HG02938 (cell line): ENCODE results near the gene MCC.

ENCODE experiments used
- ATAC-seq: cut with Tn5 transposase; IDR thresholded peaks from one replicate; pipeline ENCODE4 v1.9.1; 2021; ENCODE audit warnings: mild to moderate bottlenecking, moderate library complexity; ENCODE audit not compliant: unreplicated experiment

MCC gene

DNA sequence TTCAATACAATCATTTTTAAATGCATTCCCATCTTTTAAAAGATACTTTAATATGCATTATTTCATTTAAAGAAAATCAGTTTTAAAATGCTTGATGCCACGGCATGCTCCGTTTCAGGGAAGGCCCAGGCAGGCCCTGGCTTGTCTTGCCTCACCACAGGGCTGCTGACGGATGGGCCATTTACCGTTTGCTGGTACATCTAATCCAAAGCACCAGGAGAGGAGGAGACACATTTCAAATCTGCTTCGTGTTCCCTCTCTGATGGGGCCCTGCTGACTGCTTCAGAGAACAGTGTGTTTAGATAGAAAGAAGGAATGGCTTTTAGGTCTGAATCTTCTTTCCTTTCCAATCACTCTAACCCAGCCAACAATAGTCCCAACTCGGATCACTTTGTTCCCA lies 326.4 kb downstream of the MCC start:
- ATAC-seq, result no peak

DNA sequence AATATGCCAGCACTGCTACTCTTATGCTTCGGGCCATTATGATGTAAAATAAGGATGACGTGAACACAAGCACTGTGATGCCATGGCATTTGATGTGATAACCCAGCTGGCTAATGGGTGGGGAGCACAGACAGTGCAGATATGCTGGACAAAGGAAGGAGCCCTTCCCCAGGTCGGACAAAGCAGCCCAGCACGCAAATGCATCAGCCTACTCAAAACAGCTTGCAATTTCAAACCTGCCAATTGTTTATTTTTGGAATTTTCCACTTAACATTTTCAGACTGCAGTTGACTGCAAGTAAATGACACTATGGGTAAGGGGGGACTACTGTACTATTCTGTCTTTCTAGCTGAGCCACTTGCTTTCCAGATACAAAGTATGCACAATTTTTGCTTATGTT lies 330.4 kb downstream of the MCC start:
- no peak for ATAC-seq

DNA sequence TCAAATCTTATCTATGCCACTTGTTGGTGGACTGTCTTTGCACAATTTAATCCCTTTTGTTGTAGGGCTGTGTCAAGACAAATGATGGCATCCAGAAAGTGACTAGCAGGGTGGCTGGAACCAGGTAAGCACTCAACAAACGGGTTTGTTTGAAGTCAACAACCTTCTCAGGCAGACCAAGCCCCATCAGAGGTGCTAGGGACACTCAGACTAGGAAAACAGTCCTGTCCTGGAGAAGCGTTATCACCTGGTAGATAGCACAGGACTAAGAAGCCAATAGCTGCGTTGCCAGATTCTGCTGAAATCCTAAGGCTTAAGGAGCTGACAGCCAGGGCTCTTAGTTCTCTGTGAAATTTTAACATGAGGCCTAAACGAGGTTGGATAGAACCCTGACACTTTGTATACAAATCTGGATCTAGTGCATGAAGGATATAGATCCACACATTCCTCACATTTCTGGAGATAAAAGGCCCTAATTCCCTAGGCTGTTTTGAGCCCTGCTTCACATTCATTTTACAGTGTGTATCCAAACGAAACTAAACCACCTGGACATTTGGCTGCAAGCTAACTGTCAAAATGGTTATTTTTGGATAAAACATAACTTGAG lies 331.9 kb downstream of the MCC start:
- ATAC-seq, result no peak

DNA sequence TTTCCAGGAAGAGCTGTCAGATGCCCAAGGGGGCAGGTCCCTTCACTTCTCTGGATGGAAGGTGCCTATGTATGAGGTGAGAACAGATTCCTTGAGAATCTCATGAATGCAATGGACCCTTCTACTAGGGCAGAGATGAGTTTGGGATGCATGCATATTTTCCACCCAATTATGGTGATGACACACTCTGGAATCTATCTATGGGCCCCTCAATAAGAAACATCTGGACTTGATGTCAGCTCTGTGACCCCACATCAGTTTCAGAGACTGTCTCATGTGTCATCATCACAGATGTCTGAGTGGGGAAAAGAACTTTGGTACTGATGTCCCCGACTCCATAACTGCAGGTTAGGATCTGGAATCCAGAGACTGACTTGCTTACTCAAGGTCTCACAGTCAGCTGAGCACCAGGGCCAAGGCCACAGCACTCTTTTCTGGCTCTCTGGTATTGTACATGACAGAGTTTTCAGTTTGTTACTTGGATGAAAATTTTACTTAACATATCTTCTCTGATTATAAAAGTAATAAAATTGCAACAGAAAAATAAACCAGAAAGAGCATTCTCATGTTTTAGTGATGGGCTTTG lies 334.6 kb downstream of the MCC start:
- ATAC-seq, result no peak

DNA sequence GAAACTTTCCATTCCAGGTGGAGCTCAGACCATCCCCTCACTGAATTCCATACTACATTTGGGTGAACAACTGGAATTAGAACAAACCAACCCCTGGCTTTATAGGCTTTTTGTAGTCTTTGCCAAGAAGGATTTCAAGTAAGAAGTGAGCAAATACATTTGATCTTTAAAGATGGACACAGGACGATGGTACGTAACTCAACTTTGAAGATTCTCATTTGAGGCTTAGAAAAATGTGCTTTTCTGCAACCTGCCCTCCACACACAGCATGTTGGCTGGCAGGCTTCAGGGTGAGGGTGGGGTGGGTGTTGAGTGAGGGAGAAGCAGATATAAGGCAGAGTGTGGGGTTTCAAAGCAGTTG lies 335.9 kb downstream of the MCC start:
- no peak for ATAC-seq

DNA sequence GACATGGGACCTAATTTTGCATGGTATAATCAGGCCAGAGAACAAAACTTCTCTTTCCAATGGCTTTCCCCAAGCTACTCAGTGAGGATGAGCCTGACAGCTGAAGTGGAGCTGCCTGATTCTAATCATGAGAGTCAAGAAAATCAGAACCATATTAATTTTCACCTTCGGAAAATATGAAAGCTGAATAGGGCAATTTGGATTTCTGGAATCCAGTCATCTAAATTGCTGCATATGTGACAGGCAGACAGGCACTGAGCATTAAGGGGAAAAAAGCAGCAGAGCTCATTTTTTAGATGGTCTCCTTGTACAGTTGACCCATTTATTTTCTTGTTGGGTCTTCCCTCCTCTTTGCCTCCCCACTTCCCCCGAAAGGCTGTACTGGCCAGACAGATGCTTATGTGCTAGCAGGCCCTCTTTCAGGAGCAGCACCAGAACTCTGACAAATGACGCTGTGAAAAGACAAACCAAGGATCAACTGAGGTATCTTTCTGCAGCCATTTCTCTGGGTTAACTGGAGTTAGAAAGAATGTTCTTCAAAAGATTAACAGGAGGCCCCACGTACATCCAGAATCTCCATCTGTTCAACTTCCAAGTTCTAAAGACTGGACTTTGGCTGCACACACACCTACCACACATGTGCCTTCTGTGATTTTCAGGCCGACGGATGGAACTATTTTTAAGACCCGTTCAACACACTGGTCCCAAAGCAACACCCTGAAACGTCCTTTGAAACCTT lies 336.4 kb downstream of the MCC start:
- no peak for ATAC-seq

DNA sequence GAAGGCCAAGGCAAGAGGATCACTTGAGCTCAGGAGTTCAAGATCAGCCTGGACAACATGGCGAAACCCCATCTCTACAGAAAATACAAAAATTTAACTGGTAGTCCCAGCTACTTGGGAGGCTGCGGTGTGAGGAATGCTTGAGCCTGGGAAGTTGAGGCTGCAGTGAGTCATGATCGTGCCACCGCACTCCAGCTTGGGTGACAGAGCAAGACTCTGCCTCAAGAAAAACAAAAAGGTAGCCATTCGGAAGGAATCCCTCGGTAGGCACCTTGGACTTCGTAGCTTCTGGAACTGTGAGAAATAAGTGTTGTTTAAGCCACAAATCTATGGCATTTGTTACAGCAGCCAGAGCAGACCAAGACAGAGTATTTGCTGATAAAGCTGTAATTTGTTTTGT lies 337.4 kb downstream of the MCC start:
- no peak for ATAC-seq

DNA sequence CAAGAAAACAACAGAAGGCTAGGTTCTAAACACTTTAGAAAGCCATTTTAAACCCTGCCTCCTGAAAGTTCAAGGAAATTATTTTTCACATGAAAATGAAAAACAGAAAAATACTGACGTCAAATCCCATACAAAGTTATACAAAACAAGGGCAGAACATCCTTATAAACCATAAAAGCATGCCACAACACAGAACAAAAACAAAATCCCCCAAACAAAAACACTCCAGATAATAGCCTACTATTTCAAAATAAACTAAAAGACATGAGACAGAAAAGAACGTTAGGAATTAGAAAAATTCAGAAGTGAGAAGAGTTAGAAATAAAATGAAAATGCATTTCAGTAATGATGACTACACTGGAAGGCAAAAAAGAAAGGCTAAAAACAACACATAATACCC lies 338.0 kb downstream of the MCC start:
- no peak for ATAC-seq

DNA sequence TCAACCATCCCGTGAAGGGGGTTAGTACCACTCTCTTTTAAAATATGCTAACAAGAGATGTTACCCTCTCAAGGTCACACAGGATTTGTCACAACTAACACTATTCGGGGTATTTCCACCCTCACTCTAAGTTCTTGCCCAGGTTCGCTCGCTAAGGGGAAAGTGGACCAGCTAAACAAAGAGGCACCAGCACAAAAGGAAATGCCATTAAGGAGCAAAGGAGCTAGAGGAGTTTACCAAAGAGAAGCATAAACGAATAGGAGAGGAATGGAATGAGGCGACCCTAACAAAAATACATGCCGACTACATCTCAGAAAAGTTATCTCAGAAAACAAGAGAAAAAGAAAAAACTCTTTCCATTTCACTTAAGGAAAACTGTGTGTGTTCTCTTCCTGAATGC lies 340.7 kb downstream of the MCC start:
- no peak for ATAC-seq

DNA sequence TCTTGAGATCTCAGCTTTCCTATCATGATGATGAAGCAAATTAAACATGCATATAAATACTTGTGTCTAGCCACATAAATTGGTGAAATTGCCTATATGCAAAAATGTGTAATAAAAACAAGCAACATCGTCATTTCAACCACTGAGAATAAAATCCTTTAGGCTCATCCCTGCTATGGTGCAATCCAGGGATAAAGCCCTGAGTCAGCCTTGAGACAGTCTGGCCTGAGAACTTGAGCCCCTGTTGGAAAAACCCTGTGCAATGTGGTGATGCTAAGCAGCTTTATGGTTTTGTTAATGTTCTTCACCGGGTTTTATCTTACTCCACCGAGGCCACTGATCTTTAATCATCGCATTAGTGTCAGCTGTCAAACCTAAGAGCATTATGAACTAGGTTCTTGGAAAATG lies 341.1 kb downstream of the MCC start:
- no peak for ATAC-seq

DNA sequence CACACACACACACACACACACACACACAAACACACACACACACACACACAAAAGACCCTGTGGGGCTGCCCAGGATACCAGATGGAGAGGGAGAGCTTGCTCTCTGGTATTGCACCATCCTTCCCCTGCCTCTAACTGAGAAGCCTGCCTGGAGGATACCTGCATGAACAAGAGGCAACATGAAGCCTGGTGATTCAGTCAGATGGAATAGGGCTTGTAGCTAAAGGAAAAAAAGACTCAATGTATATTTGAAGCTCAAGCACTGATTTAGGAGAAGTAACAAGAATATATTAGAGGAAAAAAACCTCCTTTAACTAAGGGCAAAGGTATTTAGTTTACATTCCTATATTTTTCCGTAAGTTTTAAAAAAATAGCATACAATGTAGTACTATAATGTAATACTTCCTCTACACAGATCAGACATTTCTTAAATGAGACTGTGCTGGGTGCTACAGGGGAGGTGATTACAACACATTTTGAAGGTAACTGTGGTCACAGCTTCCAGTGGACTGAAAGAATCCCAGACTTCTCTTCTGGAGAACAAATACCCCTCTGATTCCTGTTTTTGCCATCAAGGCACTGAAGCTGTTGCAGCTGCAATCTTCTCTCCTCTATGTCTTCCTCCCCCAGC lies 342.4 kb downstream of the MCC start:
- ATAC-seq, result no peak

DNA sequence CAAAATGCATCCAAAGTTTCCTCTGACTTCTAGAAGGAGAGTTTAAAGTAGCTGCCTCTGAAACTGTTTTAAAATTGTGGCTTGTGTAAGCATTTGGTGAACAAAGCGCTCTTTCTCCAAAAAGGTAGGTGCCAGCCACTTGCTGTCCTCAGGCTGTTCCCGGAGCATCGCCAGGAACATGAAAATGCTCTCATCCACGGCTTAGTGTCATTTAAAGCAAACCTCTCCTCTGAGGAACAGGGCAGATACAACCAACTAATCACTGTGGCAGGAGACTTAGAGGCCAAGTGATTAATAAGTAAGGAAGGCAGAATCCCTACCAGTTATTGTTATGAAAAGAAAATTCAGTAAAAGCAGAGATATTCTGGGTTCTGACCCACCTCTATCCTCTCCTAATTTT lies 346.1 kb downstream of the MCC start:
- ATAC-seq, result no peak

DNA sequence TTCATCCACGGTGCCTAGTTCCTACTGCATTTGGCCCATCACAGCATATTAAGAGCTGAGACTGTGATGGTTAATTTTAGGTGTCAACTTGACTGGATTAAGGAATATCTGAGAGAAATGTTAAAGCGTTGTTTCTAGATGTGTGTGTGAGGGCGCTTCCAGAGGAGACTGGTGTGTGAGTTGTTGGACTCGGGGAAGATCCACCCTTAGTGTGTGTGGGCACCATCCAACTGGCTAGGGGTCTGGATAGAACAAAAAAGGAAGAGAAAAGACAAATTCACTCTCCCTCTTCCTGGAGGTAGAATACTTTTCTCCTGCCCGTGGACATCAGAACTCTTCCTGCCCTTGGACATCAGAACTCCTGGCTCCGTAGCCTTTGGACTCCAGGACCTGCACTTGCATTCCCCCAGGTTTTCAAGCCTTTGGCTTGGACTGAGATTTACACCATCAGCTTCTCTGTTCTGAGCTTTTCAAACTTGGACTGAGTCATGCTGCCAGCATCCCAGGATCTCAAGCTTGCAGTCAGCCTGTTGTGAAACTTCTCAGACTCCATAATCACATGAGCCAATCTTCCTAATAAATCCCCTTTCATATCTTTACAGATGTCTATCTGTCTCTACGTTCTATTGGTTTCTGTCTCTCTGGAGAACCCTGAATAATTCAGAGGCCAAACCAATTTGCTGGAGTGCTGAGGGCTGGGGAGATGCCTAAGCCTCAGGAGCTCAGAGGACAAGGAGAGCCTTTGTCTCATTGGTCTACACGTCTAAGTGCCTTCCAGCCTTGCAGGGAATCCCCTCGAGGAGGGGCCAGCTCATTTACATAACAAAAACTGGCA lies 347.2 kb downstream of the MCC start:
- no peak for ATAC-seq

DNA sequence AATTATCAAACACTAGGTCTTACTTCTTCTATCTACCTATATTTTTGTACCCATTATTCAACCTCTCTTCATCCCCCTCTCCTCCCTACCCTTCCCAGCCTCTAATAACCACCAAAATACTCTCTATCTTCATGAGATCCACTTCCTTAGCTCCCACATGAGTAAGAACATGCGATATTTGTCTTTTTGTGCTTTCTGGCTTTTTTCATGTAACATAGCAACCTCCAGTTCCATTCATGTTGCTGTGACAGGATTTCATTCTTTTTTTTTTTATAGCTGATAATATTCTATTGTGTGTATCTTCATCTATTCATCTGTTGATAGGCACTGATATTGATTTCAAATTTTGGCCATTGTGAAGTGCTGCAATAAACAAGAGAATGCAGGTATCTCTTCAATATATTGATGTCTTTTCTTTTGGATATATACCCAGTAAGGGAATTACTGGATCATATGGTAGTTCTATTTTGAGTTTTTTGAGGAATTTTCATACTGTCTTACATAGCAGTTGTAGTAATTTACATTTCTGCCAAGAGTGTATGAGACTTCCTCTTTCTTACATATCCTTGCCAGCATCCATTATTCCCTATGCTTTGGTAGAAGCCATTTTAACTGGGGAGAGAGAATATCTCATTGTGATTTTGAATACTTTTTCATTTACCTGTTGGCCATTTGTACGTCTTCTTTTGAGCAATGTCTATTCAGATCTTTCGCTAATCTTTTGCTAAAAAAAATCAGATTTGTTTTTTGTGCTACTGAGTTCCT lies 354.9 kb downstream of the MCC start:
- no peak for ATAC-seq

DNA sequence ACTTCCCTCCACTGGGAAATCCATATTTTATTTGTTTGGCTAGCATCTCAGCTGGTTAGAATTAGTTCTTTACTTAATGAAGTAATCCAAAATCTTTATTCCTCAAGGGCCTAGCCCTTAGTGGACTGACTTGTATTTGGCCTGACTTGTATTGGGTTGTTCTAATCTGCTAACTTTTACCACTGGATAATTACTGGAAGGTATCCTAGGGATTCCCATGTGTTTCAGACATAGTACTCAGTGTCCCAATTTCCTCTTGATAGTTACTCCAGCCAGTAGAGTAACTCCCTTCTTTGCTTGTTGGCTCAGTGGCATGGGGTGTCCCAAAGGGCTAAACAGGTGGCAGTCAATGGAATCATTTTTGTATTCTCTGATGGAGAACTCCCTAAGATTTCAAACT lies 355.7 kb downstream of the MCC start:
- no peak for ATAC-seq

DNA sequence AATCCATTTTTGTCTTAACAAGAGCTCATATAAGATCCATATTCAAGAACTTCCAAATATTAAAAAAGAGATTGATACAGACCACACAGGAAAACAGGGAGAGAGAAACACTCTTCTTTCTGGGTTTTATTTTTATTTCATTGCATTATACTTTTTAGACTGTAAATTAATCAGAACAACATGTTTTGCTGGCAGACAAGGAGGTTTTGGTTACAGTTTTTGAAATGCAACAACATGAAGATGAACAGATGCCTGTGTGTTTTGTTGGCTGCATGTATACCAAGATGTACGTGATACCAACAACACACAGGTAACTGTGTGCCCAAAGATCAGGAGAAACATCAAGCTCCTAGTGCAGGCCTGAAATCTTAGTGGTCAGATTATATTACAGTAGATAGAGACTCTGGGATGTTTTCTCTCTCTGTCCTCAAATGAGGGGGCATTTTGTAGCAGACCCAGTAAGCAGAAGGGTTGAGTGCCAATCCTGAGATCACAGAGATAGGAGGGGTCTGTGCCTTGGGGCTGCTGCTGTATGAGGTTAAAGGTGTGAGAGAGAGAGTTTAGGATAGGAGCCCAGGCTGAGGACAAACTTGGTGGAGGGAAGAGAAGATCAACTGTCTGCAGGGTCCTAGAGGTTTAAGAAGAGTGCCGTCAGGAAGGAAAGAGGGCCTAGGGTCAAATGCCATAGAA lies 359.5 kb downstream of the MCC start:
- ATAC-seq, result no peak

DNA sequence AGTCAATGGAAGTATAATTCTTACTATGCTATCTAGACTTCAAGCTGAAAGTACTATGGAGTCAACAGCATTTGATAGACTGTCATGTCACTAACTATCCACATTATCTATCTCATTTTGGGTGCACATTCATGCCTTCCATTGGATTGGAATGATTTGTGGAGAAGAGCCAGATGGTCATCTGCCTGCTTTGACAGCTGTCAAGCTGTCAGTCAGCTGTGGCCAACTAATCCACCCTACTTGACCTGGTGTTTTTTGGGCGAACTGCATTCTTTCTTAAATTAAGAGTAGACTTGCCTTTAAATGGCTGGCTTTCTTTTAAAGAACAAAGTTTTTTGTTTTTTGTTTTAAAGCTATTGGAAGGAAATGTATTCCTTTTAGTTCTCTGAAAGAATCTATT lies 360.2 kb downstream of the MCC start:
- ATAC-seq, result no peak

DNA sequence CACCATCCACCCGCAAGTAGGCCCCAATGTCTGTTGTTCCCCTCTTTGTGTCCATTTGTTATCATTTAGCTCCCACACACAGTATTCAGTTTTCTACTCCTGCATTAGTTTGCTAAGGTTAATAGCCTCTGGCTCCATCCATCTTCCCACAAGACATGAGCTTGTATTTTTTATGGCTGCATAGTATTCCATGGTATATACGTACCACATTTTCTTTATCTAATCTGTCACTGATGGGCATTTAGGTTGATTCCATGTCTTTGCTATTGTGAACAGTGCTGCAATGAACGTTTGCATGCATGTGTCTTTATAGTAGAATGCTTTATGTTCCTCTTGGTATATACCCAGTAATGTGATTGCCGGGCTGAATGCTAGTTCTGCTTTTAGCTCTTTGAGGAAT lies 361.2 kb downstream of the MCC start:
- ATAC-seq, result no peak

DNA sequence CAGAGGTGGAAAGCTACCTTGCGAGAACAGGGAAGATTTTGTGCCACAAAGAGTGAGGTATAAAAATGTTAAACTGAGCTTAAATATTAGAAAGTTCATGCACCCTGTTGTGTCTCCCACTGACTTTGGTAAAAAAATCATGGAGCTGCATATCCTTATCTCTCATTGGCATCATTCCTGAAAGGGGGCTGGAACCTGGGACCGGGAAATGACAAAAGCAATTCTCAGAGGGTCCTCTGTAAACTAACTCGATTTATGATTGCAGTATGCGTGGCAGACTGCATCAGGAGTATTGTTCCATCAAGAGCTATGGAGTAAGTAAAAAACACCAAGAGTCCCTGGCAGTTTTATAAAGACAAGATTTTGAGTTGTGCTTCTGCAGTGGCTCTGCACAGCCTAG lies 362.9 kb downstream of the MCC start:
- no peak for ATAC-seq

DNA sequence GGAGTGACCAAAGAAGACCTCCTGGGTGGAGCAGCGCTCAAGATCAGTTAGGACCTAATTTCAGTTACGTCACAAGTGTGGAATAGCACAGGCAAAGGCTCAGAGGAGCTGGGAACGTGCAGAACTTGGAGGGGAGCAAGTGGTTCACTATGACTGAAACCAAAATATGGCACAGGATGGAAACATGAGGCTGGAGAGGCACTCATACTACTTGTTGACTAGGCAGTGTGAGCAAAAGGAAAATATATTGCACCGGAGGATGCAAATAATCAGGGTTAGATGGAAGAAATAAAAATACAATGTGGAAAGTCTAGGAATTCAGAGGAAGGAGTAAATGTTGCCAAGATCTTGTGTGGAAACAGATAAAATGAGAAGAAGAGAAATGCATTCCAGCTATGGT lies 363.3 kb downstream of the MCC start:
- no peak for ATAC-seq
